ENCODE measurements around the gene SEL1L3. TPM values are rescaled to one million over a fixed set of nuclear protein-coding genes. Genes with fewer than 3 reads are reported as not detected.

The SEL1L3 gene
- total RNA-seq, 4 donors from 2014 or later: 0.73 to 4.1 (median 2.2) TPM

DNA sequence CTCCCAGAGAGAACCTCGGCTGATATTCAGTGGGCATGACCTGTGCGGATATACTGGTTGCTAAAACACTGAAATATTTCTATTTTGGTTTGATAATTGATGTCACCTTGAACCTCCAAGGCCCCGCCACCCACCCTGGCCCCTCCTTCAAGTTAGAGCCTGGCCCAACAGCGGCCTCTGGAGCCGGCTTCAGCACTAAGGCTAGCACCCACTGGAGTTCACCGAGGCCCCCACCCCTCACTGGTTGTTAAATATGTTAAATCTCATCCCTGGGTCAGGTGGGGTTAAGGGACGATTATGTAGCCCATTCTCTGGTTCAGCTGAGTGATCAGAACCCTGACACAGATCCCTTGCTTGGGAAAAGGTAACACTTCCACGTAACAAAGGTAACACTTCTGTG is 24.3 kb downstream of the SEL1L3 start:
- no peak overlapping the region for H3K27ac ChIP-seq
- ATAC-seq: no peak
- intact Hi-C loops (cut with DNase I; ENCODE audit: low total_unique reads) (no loop called here), in situ Hi-C loops (cut with MboI; ENCODE audit: low sequenced_read_pairs in 4 of 4) (no loop called here)
- DNase-seq: no peak
- H3K27me3 ChIP-seq: no peaks in the 10 kb centered on the region
- no peaks in the 10 kb centered on the region for H3K9me3 ChIP-seq
- no peaks in the 10 kb centered on the region for H3K4me1 ChIP-seq
- H3K4me3 ChIP-seq: no peak overlapping the region
- no peaks in the 10 kb centered on the region for H3K36me3 ChIP-seq
- TF ChIP-seq, protein P1, sequence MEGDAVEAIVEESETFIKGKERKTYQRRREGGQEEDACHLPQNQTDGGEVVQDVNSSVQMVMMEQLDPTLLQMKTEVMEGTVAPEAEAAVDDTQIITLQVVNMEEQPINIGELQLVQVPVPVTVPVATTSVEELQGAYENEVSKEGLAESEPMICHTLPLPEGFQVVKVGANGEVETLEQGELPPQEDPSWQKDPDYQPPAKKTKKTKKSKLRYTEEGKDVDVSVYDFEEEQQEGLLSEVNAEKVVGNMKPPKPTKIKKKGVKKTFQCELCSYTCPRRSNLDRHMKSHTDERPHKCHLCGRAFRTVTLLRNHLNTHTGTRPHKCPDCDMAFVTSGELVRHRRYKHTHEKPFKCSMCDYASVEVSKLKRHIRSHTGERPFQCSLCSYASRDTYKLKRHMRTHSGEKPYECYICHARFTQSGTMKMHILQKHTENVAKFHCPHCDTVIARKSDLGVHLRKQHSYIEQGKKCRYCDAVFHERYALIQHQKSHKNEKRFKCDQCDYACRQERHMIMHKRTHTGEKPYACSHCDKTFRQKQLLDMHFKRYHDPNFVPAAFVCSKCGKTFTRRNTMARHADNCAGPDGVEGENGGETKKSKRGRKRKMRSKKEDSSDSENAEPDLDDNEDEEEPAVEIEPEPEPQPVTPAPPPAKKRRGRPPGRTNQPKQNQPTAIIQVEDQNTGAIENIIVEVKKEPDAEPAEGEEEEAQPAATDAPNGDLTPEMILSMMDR (IDR thresholded peaks at IDR 0.05 in 4 of 5, conservative IDR thresholded peaks at IDR 0.05 in 1 of 5): no peak
- no peak for TF ChIP-seq POLR2A (IDR thresholded peaks at IDR 0.05)

DNA sequence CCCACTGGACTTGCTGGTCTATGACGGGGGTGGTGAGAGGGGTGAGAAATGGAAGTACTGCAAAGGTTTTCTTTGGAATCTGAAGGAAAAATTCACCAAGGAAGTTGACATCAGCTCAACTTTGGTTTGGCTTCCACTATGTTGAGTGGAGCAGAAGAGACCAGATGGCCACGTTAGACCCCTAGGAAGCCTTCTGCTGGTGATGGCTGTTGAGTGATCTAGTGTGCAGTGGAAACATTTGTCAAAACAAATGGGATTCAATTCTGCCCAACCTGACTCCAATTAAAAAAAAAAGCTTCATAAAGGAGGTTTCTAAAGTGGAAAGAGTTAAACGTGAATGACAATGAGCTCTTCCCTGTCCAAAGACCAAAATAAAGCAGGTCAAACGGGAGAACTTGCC is 25.7 kb downstream of the SEL1L3 start:
- H3K36me3 ChIP-seq: no peaks in the 10 kb centered on the region
- DNase-seq (no peak), ATAC-seq (no peak)
- intact Hi-C loops (cut with DNase I; ENCODE audit: low total_unique reads): no loop called here
- no peak overlapping the region for H3K27ac ChIP-seq
- H3K4me1 ChIP-seq: no peaks in the 10 kb centered on the region
- H3K9me3 ChIP-seq: no peaks in the 10 kb centered on the region
- no peaks in the 10 kb centered on the region for H3K27me3 ChIP-seq
- in situ Hi-C loops (cut with MboI; ENCODE audit: low sequenced_read_pairs in 4 of 4): no loop called here
- no peak for TF ChIP-seq POLR2A (IDR thresholded peaks at IDR 0.05)
- TF ChIP-seq, protein P1 (IDR thresholded peaks at IDR 0.05 in 4 of 5, conservative IDR thresholded peaks at IDR 0.05 in 1 of 5): no peak
- no peak overlapping the region for H3K4me3 ChIP-seq

DNA sequence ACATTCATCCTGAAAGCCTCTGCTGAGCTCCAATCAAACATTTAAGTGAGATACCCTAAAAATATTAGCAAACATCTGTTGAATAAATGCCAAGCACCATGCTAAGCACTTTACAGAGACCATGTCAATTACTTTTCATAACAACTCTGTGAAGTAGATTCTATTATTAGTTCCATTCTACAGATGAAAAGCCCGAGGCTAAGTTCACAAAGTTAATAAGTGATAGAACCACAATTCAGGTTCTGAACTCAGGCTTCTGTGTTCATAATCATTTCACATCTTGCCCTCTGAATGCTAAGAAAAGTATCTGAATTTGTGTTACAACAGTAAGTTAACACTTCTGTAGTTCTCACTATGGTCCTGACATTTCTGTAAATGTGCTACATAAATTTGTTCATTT is 27.4 kb downstream of the SEL1L3 start:
- Histone ChIP-seq H3K4me1 (no peaks in the 10 kb centered on the region), H3K9me3 (no peaks in the 10 kb centered on the region), H3K4me3 (no peak overlapping the region), H3K27me3 (no peaks in the 10 kb centered on the region), H3K27ac (no peak overlapping the region), H3K36me3 (no peaks in the 10 kb centered on the region)
- no peak for TF ChIP-seq POLR2A (IDR thresholded peaks at IDR 0.05)
- TF ChIP-seq, protein P1 (IDR thresholded peaks at IDR 0.05 in 4 of 5, conservative IDR thresholded peaks at IDR 0.05 in 1 of 5): no peak
- DNase-seq (no peak), ATAC-seq (no peak)
- in situ Hi-C loops (cut with MboI; ENCODE audit: low sequenced_read_pairs in 4 of 4) (no loop called here), intact Hi-C loops (cut with DNase I; ENCODE audit: low total_unique reads) (no loop called here)

DNA sequence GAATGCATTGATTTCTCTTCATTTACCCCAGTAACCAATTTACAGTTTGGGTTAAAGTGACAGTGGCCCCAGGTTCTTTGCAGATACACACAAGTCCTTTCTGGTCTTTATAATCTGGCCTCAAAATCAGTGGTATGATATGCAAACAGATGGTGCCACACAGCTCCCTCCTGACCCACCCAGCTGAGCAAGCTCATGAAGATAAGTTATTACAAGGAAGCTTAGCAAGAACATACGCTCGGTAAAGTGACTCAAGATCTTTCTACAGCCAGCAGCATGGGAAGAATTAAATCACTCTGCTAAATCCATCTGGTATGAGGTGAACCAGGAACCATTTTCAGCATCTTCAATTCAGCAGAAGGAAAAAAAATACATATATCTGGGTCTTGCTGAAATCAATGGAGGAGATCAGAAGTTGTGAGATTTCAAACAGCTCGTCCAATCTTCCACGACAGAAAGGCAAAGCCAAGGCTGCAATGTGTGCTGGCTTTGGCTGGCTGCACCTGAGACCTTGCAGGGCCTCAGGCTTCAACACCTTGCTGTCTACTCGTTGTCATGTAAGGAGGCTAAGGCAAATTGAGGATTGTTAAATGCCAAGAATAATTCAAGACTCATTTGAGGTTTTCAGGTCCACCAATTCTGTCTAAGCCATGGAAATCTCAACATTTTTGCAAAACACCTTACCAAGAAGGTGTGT is 28.2 kb downstream of the SEL1L3 start:
- in situ Hi-C loops (cut with MboI; ENCODE audit: low sequenced_read_pairs in 4 of 4): no loop called here
- intact Hi-C loops (cut with DNase I; ENCODE audit: low total_unique reads): no loop called here
- Histone ChIP-seq H3K27ac (no peak overlapping the region), H3K9me3 (no peaks in the 10 kb centered on the region), H3K4me3 (no peak overlapping the region), H3K27me3 (no peaks in the 10 kb centered on the region), H3K36me3 (no peaks in the 10 kb centered on the region), H3K4me1 (no peaks in the 10 kb centered on the region)
- ATAC-seq: no peak
- TF ChIP-seq POLR2A (IDR thresholded peaks at IDR 0.05): no peak
- DNase-seq: no peak

DNA sequence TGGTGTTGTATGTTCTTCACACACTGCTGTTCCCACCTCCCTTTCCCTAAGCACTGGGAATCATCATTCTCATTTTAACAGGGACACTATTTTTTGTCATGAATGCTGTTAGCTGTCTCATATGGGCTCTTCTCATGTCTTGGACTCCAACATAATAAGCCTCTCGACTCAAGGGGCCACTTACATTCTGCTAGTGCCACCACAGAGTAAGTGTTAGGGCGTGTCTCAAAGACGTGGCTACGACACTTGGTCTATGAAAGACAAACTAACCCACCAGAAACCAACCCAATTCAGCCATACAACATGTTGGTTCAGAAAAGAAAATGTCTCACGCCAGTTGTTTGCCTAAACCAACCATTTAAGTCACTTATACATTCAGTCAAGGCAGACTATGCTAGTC is 32.2 kb downstream of the SEL1L3 start:
- no peak overlapping the region for H3K27ac ChIP-seq
- in situ Hi-C loops (cut with MboI; ENCODE audit: low sequenced_read_pairs in 4 of 4): no loop called here
- H3K4me3 ChIP-seq: no peak overlapping the region
- intact Hi-C loops (cut with DNase I; ENCODE audit: low total_unique reads): no loop called here
- no peaks in the 10 kb centered on the region for H3K9me3 ChIP-seq
- DNase-seq (no peak), ATAC-seq (no peak)
- TF ChIP-seq POLR2A (IDR thresholded peaks at IDR 0.05): no peak
- TF ChIP-seq, protein P1 (IDR thresholded peaks at IDR 0.05 in 4 of 5, conservative IDR thresholded peaks at IDR 0.05 in 1 of 5): no peak
- H3K36me3 ChIP-seq: no peaks in the 10 kb centered on the region
- no peaks in the 10 kb centered on the region for H3K27me3 ChIP-seq
- H3K4me1 ChIP-seq: no peaks in the 10 kb centered on the region

All from gastrocnemius medialis (tissue), 4 donors.